K562 (cell line): ENCODE data around the gene C4A. TPM values are rescaled to one million over a fixed set of nuclear protein-coding genes. Genes with fewer than 3 reads are reported as not detected.

Experiments
- CCNT2 ChIP-seq: IDR thresholded peaks from 2 replicates; pipeline ENCODE4 v1.6.1; 2011; ENCODE audit warnings: borderline replicate concordance, low read depth, mild to moderate bottlenecking, moderate library complexity, mixed read lengths, low read length; ENCODE audit not compliant: insufficient read length; ENCODE audit errors: extremely low read depth
- EP300 ChIP-seq: IDR thresholded peaks from 2 replicates; pipeline ENCODE4 v1.6.1; 2012; ENCODE audit warnings: low read length, improper control_type of control experiment
- HIVEP1 ChIP-seq: fragments of 250-450 bp; sonication (Bioruptor Pico); IDR thresholded peaks from 2 replicates; pipeline ENCODE4 v1.4.0; 2020; ENCODE audit warnings: mild to moderate bottlenecking
- JUNB ChIP-seq: fragments of 450-650 bp; formaldehyde crosslinking; conservative IDR thresholded peaks from 2 replicates; pipeline ENCODE4 v1.4.0; 2020; ENCODE audit warnings: mild to moderate bottlenecking
- MAFK ChIP-seq: IDR thresholded peaks from 2 replicates; pipeline ENCODE4 v1.6.1; 2011; ENCODE audit warnings: low read length, improper control_type of control experiment
- NCOA1 ChIP-seq: fragments of 450-650 bp; IDR thresholded peaks from 2 replicates; pipeline ENCODE4 v1.6.1; 2016; ENCODE audit warnings: low read depth
- PHB ChIP-seq: fragments of 250-450 bp; sonication (Bioruptor Pico); IDR thresholded peaks from 2 replicates; pipeline ENCODE4 v1.5.0; 2021
- POLR2G ChIP-seq: fragments of 200-400 bp; formaldehyde crosslinking; IDR thresholded peaks from 2 replicates; pipeline ENCODE4 v1.6.1; 2017; ENCODE audit warnings: low read depth, mild to moderate bottlenecking, antibody characterized with exemption, low read length, moderate library complexity
- SPI1 ChIP-seq: IDR thresholded peaks from 2 replicates; pipeline ENCODE4 v1.6.1; 2011; ENCODE audit warnings: low read depth, low read length, control low read depth, borderline replicate concordance
- SRF ChIP-seq, 2 experiments: fragments of 250-450, 450-650 bp in 1 of 2; sonication (Bioruptor Pico) in 1 of 2; sonication (generic) in 1 of 2; formaldehyde crosslinking; IDR thresholded peaks; 2 replicates each; pipeline versions ENCODE4 v1.5.0 to v1.5.1; 2020 to 2022; ENCODE audit warnings: mild to moderate bottlenecking in 1 of 2, missing genetic modification reagents in 1 of 2
- TARDBP ChIP-seq: fragments of 450-650 bp; IDR thresholded peaks from 2 replicates; pipeline ENCODE4 v1.6.1; 2016
- TEAD1 ChIP-seq, 2 experiments: fragments of 450-650 bp in 1 of 2; sonication (generic) in 1 of 2; formaldehyde crosslinking; IDR thresholded peaks; 2 replicates each; pipeline versions ENCODE4 v1.4.0 to v1.8.0; 2020 to 2022; ENCODE audit warnings: mild to moderate bottlenecking in 2 of 2, missing genetic modification reagents in 1 of 2
- TEAD4 ChIP-seq, 2 experiments: sonication (generic) in 1 of 2; formaldehyde crosslinking in 1 of 2; IDR thresholded peaks; 2 replicates each; pipeline versions ENCODE4 v1.6.1 to v1.8.0; 2012 to 2022; ENCODE audit warnings: borderline replicate concordance in 1 of 2, inconsistent platforms in 1 of 2, low read length in 1 of 2, mild to moderate bottlenecking in 1 of 2, missing genetic modification reagents in 1 of 2
- TFAM ChIP-seq: fragments of 250-450 bp; sonication (Bioruptor Pico); conservative IDR thresholded peaks from 2 replicates; pipeline ENCODE4 v1.5.0; 2021; ENCODE audit warnings: mild to moderate bottlenecking, moderate library complexity
- ZNF347 ChIP-seq: fragments of 450-650 bp; formaldehyde crosslinking; IDR thresholded peaks from 2 replicates; pipeline ENCODE4 v1.4.0; 2020; ENCODE audit warnings: low read depth, mild to moderate bottlenecking, moderate library complexity
- ZNF431 ChIP-seq: sonication (generic); formaldehyde crosslinking; IDR thresholded peaks from 2 replicates; pipeline ENCODE4 v1.8.0; 2022; ENCODE audit warnings: mild to moderate bottlenecking, missing genetic modification reagents
- ZNF589 ChIP-seq: fragments of 200-800 bp; sonication (Bioruptor generic); IDR thresholded peaks from 2 replicates; pipeline ENCODE4 v1.6.1; 2016; ENCODE audit warnings: low read depth, missing genetic modification characterization, missing compliant biosample characterization
- polyA plus RNA-seq, 8 experiments: library from polyadenylated mRNA; depleted of rRNA in 4 of 8; stranded (reverse) in 5 of 8; unstranded in 3 of 8; fragments of >200 nt; fragmentation: Nextera tagmentation in 2 of 8; fragmentation: Illumina TruSeq in 1 of 8; extraction: Ambion mirVana in 2 of 8; extraction: Trizol in 1 of 8; gene quantifications; 2 replicates each; pipeline versions ENCODE4 v1.2.1 to v1.2.3, GENCODE V29; 2011 to 2014; ENCODE audit warnings: inconsistent platforms in 1 of 8, missing spikeins in 1 of 8
- total RNA-seq, 7 experiments: library from RNA; depleted of rRNA in 6 of 7; stranded (reverse); fragments of >200 nt in 6 of 7; fragmentation: Illumina TruSeq in 2 of 7; extraction: Trizol in 2 of 7; gene quantifications; 2 replicates each; pipeline versions ENCODE4 v1.2.1 to v1.2.3, GENCODE V29; 2011 to 2021; ENCODE audit warnings: low replicate concordance in 1 of 7
- TF ChIP-seq, protein P1 (sequence below): sonication (generic); formaldehyde crosslinking; IDR thresholded peaks from 2 replicates; pipeline ENCODE4 v1.8.0; 2022; ENCODE audit warnings: missing genetic modification reagents, mild to moderate bottlenecking, moderate library complexity, borderline replicate concordance
- TF ChIP-seq, protein P2 (sequence below), 2 experiments: fragments of 250-450 bp in 1 of 2; fragments of 450-650 bp in 1 of 2; sonication (Bioruptor Pico) in 1 of 2; IDR thresholded peaks; 2 replicates each; pipeline versions ENCODE4 v1.6.1 to v1.8.0; 2016 to 2021; ENCODE audit warnings: mild to moderate bottlenecking in 2 of 2, moderate library complexity in 2 of 2, missing compliant biosample characterization in 1 of 2, missing genetic modification characterization in 1 of 2
- TF ChIP-seq, protein P3 (sequence below): fragments of 200-400 bp; formaldehyde crosslinking; IDR thresholded peaks from 2 replicates; pipeline ENCODE4 v1.6.1; 2017; ENCODE audit warnings: mild to moderate bottlenecking, low read depth, low read length, moderate library complexity
- TF ChIP-seq, protein P4 (sequence below): fragments of 150-350 bp; conservative IDR thresholded peaks from 2 replicates; pipeline ENCODE4 v1.6.1; 2014; ENCODE audit warnings: low read length

C4A gene
- total and polyA plus RNA-seq, 9 of the 15 experiments (the other 6 are each of a cell fraction or from before 2014, with no cell fraction given): 0.27 to 7.6 (median 5.0) TPM

DNA sequence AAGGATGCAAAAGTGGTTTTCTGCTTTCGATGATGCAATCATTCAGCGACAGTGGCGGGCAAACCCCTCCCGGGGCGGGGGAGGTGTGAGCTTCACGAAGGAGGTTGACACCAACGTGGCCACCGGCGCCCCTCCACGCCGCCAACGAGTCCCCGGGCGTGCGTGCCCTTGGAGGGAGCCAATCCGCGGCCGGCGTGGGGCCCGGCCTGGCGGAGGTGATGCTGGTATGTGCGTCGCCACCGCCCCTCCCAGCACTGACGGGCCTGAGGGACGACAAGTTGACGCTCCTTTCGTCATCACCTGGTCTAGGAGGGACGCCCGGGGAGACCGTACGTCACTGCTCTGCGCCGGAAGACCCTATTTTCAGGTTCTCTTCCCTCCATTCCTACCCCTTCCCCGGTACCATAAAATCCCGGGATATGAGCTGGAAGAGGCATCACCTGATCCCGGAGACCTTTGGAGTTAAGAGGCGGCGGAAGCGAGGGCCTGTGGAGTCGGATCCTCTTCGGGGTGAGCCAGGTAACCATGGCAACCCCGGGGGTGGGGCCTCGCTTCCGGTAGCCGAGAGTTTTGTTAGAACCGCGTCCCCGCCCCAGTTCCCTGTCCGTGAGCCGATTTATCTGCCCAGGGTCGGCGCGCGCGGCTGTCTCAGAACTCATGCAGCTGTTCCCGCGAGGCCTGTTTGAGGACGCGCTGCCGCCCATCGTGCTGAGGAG is 9.7 kb upstream of the C4A start, which contains the start of gene DXO (continued):
- peak; percentile 81 for TF ChIP-seq TEAD4 (IDR thresholded peaks at IDR 0.05; ENCODE audit: low read length)
- TF ChIP-seq TEAD4 (CRISPR knock-in tag; IDR thresholded peaks at IDR 0.05; ENCODE audit: borderline replicate concordance): peak; percentile 88
- peak; percentile 100 for TF ChIP-seq TARDBP
- peak; percentile 99 for TF ChIP-seq NCOA1
- TF ChIP-seq POLR2G: peak; percentile 94
- 0 out of 2 replicates have a peak, but pooled peaks have one; percentile 58 for TF ChIP-seq ZNF347
- TF ChIP-seq, protein P1, sequence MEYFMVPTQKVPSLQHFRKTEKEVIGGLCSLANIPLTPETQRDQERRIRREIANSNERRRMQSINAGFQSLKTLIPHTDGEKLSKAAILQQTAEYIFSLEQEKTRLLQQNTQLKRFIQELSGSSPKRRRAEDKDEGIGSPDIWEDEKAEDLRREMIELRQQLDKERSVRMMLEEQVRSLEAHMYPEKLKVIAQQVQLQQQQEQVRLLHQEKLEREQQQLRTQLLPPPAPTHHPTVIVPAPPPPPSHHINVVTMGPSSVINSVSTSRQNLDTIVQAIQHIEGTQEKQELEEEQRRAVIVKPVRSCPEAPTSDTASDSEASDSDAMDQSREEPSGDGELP (CRISPR knock-in tag): peak; percentile 94
- peak; percentile 91 to 99 for TF ChIP-seq TEAD1 (CRISPR knock-in tag; IDR thresholded peaks at IDR 0.05)
- no peak for TF ChIP-seq TFAM (CRISPR knock-in tag)
- TF ChIP-seq, protein P2, sequence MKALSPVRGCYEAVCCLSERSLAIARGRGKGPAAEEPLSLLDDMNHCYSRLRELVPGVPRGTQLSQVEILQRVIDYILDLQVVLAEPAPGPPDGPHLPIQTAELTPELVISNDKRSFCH (CRISPR knock-in tag; IDR thresholded peaks at IDR 0.05): no peak
- TF ChIP-seq, protein P2 (tag; IDR thresholded peaks at IDR 0.05): peak; percentile 89
- TF ChIP-seq ZNF589: 0 out of 2 replicates have a peak, but pooled peaks have one; percentile 20
- TF ChIP-seq PHB (CRISPR knock-in tag): peak; percentile 50; the same call in 1 of the 2 replicates
- TF ChIP-seq CCNT2: peak; percentile 90
- no peak for TF ChIP-seq MAFK
- TF ChIP-seq HIVEP1 (CRISPR knock-in tag): peak; percentile 77; the same call in 1 of the 2 replicates
- peak in 1 of 2 experiments; percentile 9; a peak in 1 of 4 replicates for TF ChIP-seq SRF (CRISPR knock-in tag; IDR thresholded peaks at IDR 0.05)
- TF ChIP-seq, protein P3, sequence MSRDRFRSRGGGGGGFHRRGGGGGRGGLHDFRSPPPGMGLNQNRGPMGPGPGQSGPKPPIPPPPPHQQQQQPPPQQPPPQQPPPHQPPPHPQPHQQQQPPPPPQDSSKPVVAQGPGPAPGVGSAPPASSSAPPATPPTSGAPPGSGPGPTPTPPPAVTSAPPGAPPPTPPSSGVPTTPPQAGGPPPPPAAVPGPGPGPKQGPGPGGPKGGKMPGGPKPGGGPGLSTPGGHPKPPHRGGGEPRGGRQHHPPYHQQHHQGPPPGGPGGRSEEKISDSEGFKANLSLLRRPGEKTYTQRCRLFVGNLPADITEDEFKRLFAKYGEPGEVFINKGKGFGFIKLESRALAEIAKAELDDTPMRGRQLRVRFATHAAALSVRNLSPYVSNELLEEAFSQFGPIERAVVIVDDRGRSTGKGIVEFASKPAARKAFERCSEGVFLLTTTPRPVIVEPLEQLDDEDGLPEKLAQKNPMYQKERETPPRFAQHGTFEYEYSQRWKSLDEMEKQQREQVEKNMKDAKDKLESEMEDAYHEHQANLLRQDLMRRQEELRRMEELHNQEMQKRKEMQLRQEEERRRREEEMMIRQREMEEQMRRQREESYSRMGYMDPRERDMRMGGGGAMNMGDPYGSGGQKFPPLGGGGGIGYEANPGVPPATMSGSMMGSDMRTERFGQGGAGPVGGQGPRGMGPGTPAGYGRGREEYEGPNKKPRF: no peak
- TF ChIP-seq EP300: peak; percentile 62
- peak; percentile 60 for TF ChIP-seq SPI1
- peak; percentile 99 for TF ChIP-seq JUNB
- TF ChIP-seq, protein P4, sequence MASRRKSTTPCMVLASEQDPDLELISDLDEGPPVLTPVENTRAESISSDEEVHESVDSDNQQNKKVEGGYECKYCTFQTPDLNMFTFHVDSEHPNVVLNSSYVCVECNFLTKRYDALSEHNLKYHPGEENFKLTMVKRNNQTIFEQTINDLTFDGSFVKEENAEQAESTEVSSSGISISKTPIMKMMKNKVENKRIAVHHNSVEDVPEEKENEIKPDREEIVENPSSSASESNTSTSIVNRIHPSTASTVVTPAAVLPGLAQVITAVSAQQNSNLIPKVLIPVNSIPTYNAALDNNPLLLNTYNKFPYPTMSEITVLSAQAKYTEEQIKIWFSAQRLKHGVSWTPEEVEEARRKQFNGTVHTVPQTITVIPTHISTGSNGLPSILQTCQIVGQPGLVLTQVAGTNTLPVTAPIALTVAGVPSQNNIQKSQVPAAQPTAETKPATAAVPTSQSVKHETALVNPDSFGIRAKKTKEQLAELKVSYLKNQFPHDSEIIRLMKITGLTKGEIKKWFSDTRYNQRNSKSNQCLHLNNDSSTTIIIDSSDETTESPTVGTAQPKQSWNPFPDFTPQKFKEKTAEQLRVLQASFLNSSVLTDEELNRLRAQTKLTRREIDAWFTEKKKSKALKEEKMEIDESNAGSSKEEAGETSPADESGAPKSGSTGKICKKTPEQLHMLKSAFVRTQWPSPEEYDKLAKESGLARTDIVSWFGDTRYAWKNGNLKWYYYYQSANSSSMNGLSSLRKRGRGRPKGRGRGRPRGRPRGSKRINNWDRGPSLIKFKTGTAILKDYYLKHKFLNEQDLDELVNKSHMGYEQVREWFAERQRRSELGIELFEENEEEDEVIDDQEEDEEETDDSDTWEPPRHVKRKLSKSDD: 0 out of 2 replicates have a peak, but pooled peaks have one; percentile 20
- 0 out of 2 replicates have a peak, but pooled peaks have one; percentile 37 for TF ChIP-seq ZNF431
